Cardiac fibroblast (primary cell): ENCODE measurements around the gene IRGC.

ENCODE experiments used
- DNase-seq, 2 donors: peaks; one replicate each; pipeline versions ENCODE4 v3.0.0 to v3.0.0-alpha.2; 2010; ENCODE audit warnings: low read depth in 2 of 2
- H3K4me3 ChIP-seq, 2 donors: replicated peaks in 1 of 2; 1 replicate in 1 of 2; 2 replicates in 1 of 2; pipeline ENCODE4 v1.5.1; 2011; ENCODE audit warnings: low read depth in 2 of 2, low read length in 2 of 2, mild to moderate bottlenecking in 2 of 2, moderate library complexity in 1 of 2
- TF ChIP-seq, protein P1 (sequence below): IDR thresholded peaks from one replicate; pipeline ENCODE4 v1.5.1; 2011; ENCODE audit warnings: low read depth, mild to moderate bottlenecking, low read length, inconsistent platforms

Gene IRGC

DNA sequence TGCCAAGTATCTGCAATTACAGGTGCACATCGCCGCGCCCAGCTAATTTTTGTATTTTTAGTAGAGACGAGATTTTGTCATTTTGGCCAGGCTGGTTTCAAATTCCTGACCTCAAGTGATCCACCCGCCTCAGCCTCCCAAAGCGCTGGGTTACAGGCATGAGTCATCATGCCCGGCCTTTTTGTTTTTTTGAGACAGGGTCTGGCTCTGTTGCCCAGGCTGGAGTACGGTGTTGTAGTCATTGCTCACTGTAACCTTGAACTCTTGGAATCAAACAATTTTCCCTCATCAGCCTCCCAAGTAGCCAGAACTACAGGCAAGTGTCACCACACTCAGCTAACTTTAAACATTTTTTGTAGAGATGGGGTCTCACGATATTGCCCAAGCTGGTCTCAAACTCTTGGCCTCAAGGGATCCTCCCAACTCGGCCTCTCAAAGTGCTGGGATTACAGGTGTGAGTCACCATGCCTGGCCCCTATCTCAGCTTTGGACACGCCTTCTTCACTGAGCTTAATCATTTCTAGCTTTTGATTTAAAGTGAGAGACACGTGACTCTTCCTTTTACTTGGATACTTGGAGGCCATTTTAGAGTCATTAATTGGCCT lies 4.0 kb upstream of the IRGC start:
- peak in 1 of 2 donors; percentile 27 for DNase-seq
- TF ChIP-seq, protein P1, sequence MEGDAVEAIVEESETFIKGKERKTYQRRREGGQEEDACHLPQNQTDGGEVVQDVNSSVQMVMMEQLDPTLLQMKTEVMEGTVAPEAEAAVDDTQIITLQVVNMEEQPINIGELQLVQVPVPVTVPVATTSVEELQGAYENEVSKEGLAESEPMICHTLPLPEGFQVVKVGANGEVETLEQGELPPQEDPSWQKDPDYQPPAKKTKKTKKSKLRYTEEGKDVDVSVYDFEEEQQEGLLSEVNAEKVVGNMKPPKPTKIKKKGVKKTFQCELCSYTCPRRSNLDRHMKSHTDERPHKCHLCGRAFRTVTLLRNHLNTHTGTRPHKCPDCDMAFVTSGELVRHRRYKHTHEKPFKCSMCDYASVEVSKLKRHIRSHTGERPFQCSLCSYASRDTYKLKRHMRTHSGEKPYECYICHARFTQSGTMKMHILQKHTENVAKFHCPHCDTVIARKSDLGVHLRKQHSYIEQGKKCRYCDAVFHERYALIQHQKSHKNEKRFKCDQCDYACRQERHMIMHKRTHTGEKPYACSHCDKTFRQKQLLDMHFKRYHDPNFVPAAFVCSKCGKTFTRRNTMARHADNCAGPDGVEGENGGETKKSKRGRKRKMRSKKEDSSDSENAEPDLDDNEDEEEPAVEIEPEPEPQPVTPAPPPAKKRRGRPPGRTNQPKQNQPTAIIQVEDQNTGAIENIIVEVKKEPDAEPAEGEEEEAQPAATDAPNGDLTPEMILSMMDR: no peak
- no peak overlapping the region for H3K4me3 ChIP-seq

DNA sequence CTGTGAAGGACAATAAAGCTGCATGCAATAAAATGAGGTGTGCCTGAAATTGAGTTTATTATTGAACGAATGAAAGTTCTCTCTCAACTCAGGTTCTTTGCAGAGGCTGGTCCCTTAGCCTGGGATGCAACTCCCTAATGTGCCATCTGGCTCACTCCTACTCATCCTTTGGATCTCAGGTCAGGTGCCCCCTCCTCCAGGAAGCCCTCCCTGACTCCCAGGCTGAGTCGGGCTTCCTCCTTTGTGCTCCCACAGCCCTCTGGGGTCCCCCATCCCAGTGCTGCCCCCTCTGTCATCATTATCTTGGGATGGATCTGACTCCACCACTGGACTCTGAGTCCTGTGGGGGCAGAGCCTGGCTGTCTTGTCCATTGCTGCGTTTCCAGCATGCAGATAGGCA lies 2.7 kb upstream of the IRGC start:
- TF ChIP-seq, protein P1: no peak
- DNase-seq: no peak
- H3K4me3 ChIP-seq: no peak overlapping the region

DNA sequence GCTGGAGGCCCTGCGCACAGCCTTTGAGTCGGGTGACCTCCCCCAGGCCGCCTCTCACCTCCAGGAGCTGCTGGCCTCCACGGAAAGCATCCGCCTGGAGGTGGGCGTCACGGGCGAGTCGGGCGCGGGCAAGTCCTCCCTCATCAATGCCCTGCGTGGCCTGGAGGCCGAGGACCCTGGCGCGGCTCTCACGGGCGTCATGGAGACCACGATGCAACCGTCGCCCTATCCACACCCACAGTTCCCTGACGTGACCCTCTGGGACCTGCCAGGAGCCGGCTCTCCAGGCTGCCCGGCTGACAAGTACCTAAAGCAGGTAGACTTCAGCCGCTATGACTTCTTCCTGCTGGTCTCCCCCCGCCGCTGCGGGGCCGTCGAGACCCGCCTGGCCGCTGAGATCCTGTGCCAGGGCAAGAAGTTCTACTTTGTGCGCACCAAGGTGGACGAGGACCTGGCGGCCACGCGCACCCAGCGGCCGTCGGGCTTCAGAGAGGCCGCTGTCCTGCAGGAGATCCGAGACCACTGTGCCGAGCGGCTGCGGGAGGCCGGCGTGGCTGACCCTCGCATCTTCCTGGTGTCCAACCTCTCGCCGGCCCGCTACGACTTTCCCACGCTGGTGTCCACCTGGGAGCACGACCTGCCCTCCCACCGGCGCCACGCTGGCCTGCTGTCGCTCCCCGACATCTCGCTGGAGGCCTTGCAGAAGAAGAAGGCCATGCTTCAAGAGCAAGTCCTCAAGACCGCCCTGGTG lies 2.9 kb downstream of the IRGC start:
- no peak for DNase-seq
- TF ChIP-seq, protein P1: no peak
- H3K4me3 ChIP-seq: no peak overlapping the region

DNA sequence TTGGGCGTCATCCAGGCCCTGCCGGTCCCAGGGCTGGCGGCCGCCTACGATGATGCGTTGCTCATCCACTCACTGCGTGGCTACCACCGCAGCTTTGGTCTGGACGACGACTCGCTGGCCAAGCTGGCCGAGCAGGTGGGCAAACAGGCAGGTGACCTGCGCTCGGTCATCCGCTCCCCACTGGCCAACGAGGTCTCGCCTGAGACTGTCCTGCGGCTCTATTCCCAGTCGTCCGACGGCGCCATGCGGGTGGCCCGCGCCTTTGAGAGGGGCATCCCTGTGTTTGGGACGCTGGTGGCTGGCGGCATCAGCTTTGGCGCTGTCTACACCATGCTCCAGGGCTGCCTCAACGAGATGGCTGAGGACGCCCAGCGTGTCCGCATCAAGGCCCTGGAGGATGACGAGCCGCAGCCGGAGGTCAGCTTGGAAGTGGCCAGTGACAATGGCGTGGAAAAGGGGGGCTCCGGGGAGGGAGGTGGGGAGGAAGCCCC lies 3.5 kb downstream of the IRGC start:
- no peak for DNase-seq
- H3K4me3 ChIP-seq: no peak overlapping the region
- TF ChIP-seq, protein P1: no peak

DNA sequence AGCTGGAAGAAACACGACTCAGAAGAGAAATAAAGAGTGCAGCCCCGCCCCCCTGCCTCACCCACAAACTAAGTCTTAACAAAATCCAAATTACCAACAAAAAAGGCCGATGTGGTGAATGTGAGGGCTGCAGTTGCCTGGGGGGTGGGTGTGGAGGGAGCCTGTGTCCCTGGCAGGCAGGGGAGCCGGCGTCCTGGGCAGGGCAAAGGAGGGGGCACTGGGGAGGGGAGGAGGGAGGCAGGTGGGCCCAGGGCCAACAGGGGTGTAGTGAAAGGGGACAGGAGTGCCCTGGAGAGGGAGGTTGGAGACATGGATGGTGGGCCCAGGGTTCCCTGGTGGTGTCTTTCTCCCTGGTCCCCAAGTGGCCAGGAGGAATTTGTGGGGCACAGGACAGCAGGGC lies 4.0 kb downstream of the IRGC start:
- TF ChIP-seq, protein P1: no peak
- DNase-seq: no peak

DNA sequence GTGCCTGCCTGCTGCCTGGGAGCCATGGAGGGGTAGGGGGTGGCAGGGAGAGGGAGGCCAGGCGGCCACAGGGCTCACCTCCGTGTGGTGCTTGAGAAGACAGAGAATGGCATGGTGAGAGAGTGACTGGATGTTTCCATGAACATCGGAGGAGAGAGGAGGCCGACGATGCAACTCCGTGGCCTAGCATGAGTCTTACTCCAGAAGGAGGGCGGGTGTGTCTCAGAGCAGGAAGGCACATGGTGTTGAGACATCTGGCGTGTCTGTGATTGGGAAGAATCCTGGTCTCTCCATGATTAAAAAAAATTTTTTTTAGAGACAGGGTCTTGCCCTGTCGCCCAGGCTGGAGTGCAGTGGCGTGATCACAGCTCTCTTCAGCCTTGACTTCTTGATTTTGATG lies 5.1 kb downstream of the IRGC start:
- TF ChIP-seq, protein P1: no peak

More for the DNA sequence above, 4.0 kb downstream of the IRGC start:
- H3K4me3 ChIP-seq: no peak overlapping the region

More for the DNA sequence above, 5.1 kb downstream of the IRGC start:
- peak in 1 of 2 donors; percentile 23 for DNase-seq
- no peak overlapping the region for H3K4me3 ChIP-seq
